Mesothelial cell of epicardium (in vitro differentiated cells): ENCODE results near the gene RAD23B. TPM values are rescaled to one million over a fixed set of nuclear protein-coding genes. Genes with fewer than 3 reads are reported as not detected.

ENCODE experiments used
- DNase-seq, 2 experiments: peaks; one replicate each; pipeline ENCODE4 v3.0.0; 2021; ENCODE audit warnings: low spot score in 2 of 2; ENCODE audit not compliant: unreplicated experiment in 2 of 2
- H3K27ac Mint-ChIP-seq: 2 replicates; pipeline ENCODE4 v1.8.0; 2021; ENCODE audit warnings: mixed read lengths
- H3K27me3 Mint-ChIP-seq: 2 replicates; pipeline ENCODE4 v1.8.0; 2021; ENCODE audit warnings: low read depth, mixed read lengths
- H3K36me3 Mint-ChIP-seq: 2 replicates; pipeline ENCODE4 v1.8.0; 2021; ENCODE audit warnings: mixed read lengths
- H3K4me1 Mint-ChIP-seq: 2 replicates; pipeline ENCODE4 v1.8.0; 2021; ENCODE audit warnings: mixed read lengths
- H3K4me3 Mint-ChIP-seq: 2 replicates; pipeline ENCODE4 v1.8.0; 2021; ENCODE audit warnings: mild to moderate bottlenecking, moderate library complexity, mixed read lengths
- H3K9me3 Mint-ChIP-seq: 2 replicates; pipeline ENCODE4 v1.8.0; 2021; ENCODE audit warnings: mixed read lengths
- CTCF ChIP-seq: fragments of 200-600 bp; sonication (generic); IDR thresholded peaks from one replicate; pipeline ENCODE4 v1.5.0; 2021; ENCODE audit warnings: antibody characterized with exemption; ENCODE audit not compliant: unreplicated experiment
- total RNA-seq: library from RNA; stranded (reverse); gene quantifications from 3 replicates; pipeline ENCODE4 v1.2.1, GENCODE V29; 2021

Gene RAD23B
- total RNA-seq, 1 donor from 2014 or later: 101 TPM

- Mint-ChIP-seq H3K4me3 (no peak overlapping the region), H3K9me3 (no peaks in the 10 kb centered on the region), H3K27me3 (no peaks in the 10 kb centered on the region), H3K27ac (no peak overlapping the region), H3K4me1 (no peaks in the 10 kb centered on the region), H3K36me3 (no peaks in the 10 kb centered on the region)
- DNase-seq: no peak
- no peak for TF ChIP-seq CTCF
Measured at GRCh38 chr9:107375001-107375400, 91.9 kb downstream of the RAD23B start.

- H3K4me1 Mint-ChIP-seq: no peaks in the 10 kb centered on the region
- no peaks in the 10 kb centered on the region for H3K36me3 Mint-ChIP-seq
- H3K27ac Mint-ChIP-seq: no peak overlapping the region
- no peaks in the 10 kb centered on the region for H3K27me3 Mint-ChIP-seq
- no peak for TF ChIP-seq CTCF
- DNase-seq: no peak
- no peak overlapping the region for H3K4me3 Mint-ChIP-seq
- no peaks in the 10 kb centered on the region for H3K9me3 Mint-ChIP-seq
Measured at GRCh38 chr9:107375651-107376369, 92.7 kb downstream of the RAD23B start.

- DNase-seq: no peak
- Mint-ChIP-seq H3K9me3 (no peaks in the 10 kb centered on the region), H3K27ac (no peak overlapping the region), H3K36me3 (no peaks in the 10 kb centered on the region), H3K27me3 (no peaks in the 10 kb centered on the region), H3K4me3 (no peak overlapping the region), H3K4me1 (no peaks in the 10 kb centered on the region)
- TF ChIP-seq CTCF: no peak
Measured at GRCh38 chr9:107378006-107378405, 94.9 kb downstream of the RAD23B start.

Other genes starting within 250 kb of the RAD23B start
- 14.7 to 18.0 TPM (median 17.0 TPM) in 3 replicates for gene KLF4, start 206.5 kb downstream of the RAD23B start, total RNA-seq